Upper lobe of right lung (tissue), 1 donor: ENCODE measurements around the gene DUS2. TPM values are rescaled to one million over a fixed set of nuclear protein-coding genes. Genes with fewer than 3 reads are reported as not detected.
"Not testable (repeated sequence)": the region's sequence is repeated elsewhere in the genome, so short reads cannot be mapped to it uniquely, and the experiment has no call there.

Experiments used
- ATAC-seq: fragments of 200-7000 bp; cut with Tn5 transposase; one replicate; pipeline ENCODE4 v1.9.1; 2020; ENCODE audit warnings: mild to moderate bottlenecking, moderate library complexity
- DNase-seq: peaks from one replicate; pipeline ENCODE4 v3.0.0-alpha.2; 2020
- H3K27ac ChIP-seq: fragments of 200-600 bp; one replicate; pipeline ENCODE4 v1.8.0; 2022
- H3K27me3 ChIP-seq: fragments of 200-600 bp; one replicate; pipeline ENCODE4 v1.8.0; 2022; ENCODE audit warnings: mild to moderate bottlenecking
- H3K36me3 ChIP-seq: fragments of 200-600 bp; one replicate; pipeline ENCODE4 v1.8.0; 2022
- H3K4me1 ChIP-seq: fragments of 200-600 bp; one replicate; pipeline ENCODE4 v1.8.0; 2022
- H3K4me3 ChIP-seq: fragments of 200-600 bp; one replicate; pipeline ENCODE4 v1.8.0; 2022; ENCODE audit warnings: mild to moderate bottlenecking
- H3K9me3 ChIP-seq: fragments of 200-600 bp; one replicate; pipeline ENCODE4 v1.8.0; 2022
- CTCF ChIP-seq: fragments of 200-600 bp; IDR thresholded peaks from one replicate; pipeline ENCODE4 v1.8.0; 2022; ENCODE audit warnings: antibody characterized with exemption
- intact Hi-C: fragments of 100-400 bp; cut with DNase I; formaldehyde crosslinking; loops from one replicate; pipeline ENCODE4 v1.11.0; 2022
- total RNA-seq: library from RNA; stranded (reverse); fragmentation: NEBNext Ultra II Directional; extraction: Animal tissue kit (Norgen Biotek cat#: 25700); gene quantifications from one replicate; pipeline ENCODE4 v1.2.1, GENCODE V29; 2021
- donor health status: DM: no; HTN: yes; CAD: no; lungs with severe emphysema.

Gene DUS2
- total RNA-seq, 1 donor from 2014 or later = 11.2 TPM

- no peak for ATAC-seq
- no peak overlapping the region for H3K27ac ChIP-seq
- H3K36me3 ChIP-seq = no peaks in the 10 kb centered on the region
- peaks cover 38% of the 10 kb centered on the region for H3K4me1 ChIP-seq
- no peak overlapping the region for H3K4me3 ChIP-seq
- H3K27me3 ChIP-seq = no peaks in the 10 kb centered on the region
- DNase-seq = no peak
- TF ChIP-seq CTCF = no peak
- intact Hi-C loops = no loop called here
- H3K9me3 ChIP-seq = no peaks in the 10 kb centered on the region
These were observed 94.8 kb downstream of the DUS2 start for GRCh38 chr16:68117884-68118283.

GRCh38 chr16:68118954-68119353 is 95.9 kb downstream of the DUS2 start:
- H3K36me3 ChIP-seq, H3K27ac ChIP-seq, DNase-seq, H3K9me3 ChIP-seq, ATAC-seq, H3K27me3 ChIP-seq, intact Hi-C loops, H3K4me3 ChIP-seq: not testable (repeated sequence)
- H3K4me1 ChIP-seq = peaks cover 33% of the 10 kb centered on the region

- H3K4me3 ChIP-seq, intact Hi-C loops, DNase-seq, H3K27ac ChIP-seq, H3K27me3 ChIP-seq, H3K36me3 ChIP-seq, H3K9me3 ChIP-seq, ATAC-seq: not testable (repeated sequence)
- peaks cover 19% of the 10 kb centered on the region for H3K4me1 ChIP-seq
These were observed 97.4 kb downstream of the DUS2 start for GRCh38 chr16:68120496-68120895.

- Histone ChIP-seq H3K4me1 (peaks cover 3% of the 10 kb centered on the region), H3K27ac (no peak overlapping the region), H3K9me3 (no peaks in the 10 kb centered on the region), H3K36me3 (peaks cover 12% of the 10 kb centered on the region), H3K27me3 (no peaks in the 10 kb centered on the region), H3K4me3 (no peak overlapping the region)
- TF ChIP-seq CTCF = no peak
- ATAC-seq (no peak), DNase-seq (no peak)
- intact Hi-C loops = no loop called here
These were observed 103.3 kb downstream of the DUS2 start for GRCh38 chr16:68126395-68126794.

GRCh38 chr16:68128577-68129305 is 105.7 kb downstream of the DUS2 start:
- no peak for TF ChIP-seq CTCF
- peak; percentile 92 for ATAC-seq
- peak overlapping the region; percentile 55 for H3K27ac ChIP-seq

More at GRCh38 chr16:68128577-68129305, 105.7 kb downstream of the DUS2 start:
- no peak overlapping the region for H3K4me3 ChIP-seq
- peaks cover 13% of the 10 kb centered on the region for H3K36me3 ChIP-seq
- intact Hi-C loops = no loop called here
- peaks cover under 1% of the 10 kb centered on the region for H3K4me1 ChIP-seq
- H3K9me3 ChIP-seq = no peaks in the 10 kb centered on the region
- H3K27me3 ChIP-seq = no peaks in the 10 kb centered on the region
- peak; percentile 69 for DNase-seq

Other genes starting within 250 kb of the DUS2 start
- 19.2 TPM for gene RANBP10, start 216.7 kb upstream of the DUS2 start, total RNA-seq
- 0.55 TPM for gene TSNAXIP1, start 216.4 kb upstream of the DUS2 start, total RNA-seq
- 25.1 TPM for gene THAP11, start 181.0 kb upstream of the DUS2 start, total RNA-seq
- gene NUTF2, start 176.4 kb upstream of the DUS2 start, total RNA-seq = 55.0 TPM
- 30.0 TPM for gene CENPT, start 175.6 kb upstream of the DUS2 start, total RNA-seq
- 48.8 TPM for gene EDC4, start 150.2 kb upstream of the DUS2 start, total RNA-seq
- 0.69 TPM for gene NRN1L, start 138.4 kb upstream of the DUS2 start, total RNA-seq
- 29.7 TPM for gene PSKH1, start 130.0 kb upstream of the DUS2 start, total RNA-seq
- gene CTRL, start 91.4 kb upstream of the DUS2 start, total RNA-seq = 0.96 TPM
- gene PSMB10, start 86.4 kb upstream of the DUS2 start, total RNA-seq = 71.6 TPM
- gene LCAT, start 79.2 kb upstream of the DUS2 start, total RNA-seq = 40.2 TPM
- 102 TPM for gene SLC12A4, start 54.6 kb upstream of the DUS2 start, total RNA-seq
- gene DPEP3, start 42.8 kb upstream of the DUS2 start, total RNA-seq = not detected
- 16.4 TPM for gene DPEP2, start 23.8 kb upstream of the DUS2 start, total RNA-seq
- not detected for gene DPEP2NB, start 7.4 kb upstream of the DUS2 start, total RNA-seq
- 9.9 TPM for gene DDX28, start 52 bp upstream of the DUS2 start, total RNA-seq
- 74.5 TPM for gene NFATC3, start 62.1 kb downstream of the DUS2 start, total RNA-seq
- gene ESRP2, start 212.8 kb downstream of the DUS2 start, total RNA-seq = 61.0 TPM
- gene PLA2G15, start 222.1 kb downstream of the DUS2 start, total RNA-seq = 30.4 TPM
- gene SLC7A6, start 241.2 kb downstream of the DUS2 start, total RNA-seq = 61.9 TPM